Ammon's horn (tissue), 1 donor: Measurements from ENCODE around the gene PHACTR1.
"Not testable (repeated sequence)": the region's sequence is repeated elsewhere in the genome, so short reads cannot be mapped to it uniquely, and the experiment has no call there.

Source experiments
- DNase-seq: peaks from one replicate; pipeline ENCODE4 v3.0.0-alpha.2; 2016; ENCODE audit warnings: low spot score

Gene PHACTR1

DNA sequence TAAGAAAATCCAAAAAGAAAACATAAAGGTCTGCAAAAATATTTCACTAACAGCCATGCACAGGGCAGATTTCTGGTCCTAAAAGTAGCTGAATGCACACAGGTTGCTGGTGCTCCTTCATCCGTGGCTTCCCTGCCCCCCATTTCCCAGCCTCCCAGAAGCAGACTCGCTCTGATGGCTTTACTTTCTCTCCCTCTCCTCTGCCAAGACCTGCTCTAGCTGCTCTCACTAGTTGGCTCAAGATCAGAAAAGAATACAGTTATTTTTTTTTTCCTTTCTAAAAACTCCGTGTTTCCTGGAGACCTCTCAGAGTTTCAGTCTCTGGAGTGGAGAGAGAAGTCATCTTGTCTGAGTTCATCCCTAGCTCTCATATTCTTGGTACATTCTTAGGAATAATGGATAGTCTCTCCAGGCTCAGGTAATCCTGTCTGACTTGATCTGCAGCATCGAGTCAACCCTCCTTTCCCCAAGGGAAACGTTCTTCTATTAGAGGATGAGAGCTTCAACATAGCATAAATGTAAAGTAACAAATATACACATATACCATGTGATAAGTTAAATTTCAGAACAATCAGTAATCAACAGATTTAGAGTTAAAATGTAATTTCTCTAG is 397.5 kb downstream of the PHACTR1 start:
- DNase-seq, result no peak

DNA sequence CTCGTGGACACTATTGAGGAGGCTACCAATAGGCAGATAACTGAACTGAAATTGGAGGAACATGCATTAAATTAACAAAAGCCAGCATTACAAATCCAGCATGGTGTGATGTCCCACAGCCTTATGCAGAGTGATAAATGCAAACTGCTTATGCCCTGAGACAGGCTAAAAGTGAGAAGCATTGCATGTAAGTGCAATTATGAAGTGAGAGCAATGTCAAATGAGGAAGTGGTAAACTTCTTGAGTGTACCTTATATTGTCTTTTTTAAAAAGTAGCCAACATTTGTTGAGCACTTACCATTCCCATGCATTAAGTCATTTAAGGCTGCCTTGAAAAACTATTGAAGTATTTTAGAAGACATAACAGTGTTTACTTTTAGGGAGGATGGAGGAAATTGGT is 399.6 kb downstream of the PHACTR1 start:
- no peak for DNase-seq

DNA sequence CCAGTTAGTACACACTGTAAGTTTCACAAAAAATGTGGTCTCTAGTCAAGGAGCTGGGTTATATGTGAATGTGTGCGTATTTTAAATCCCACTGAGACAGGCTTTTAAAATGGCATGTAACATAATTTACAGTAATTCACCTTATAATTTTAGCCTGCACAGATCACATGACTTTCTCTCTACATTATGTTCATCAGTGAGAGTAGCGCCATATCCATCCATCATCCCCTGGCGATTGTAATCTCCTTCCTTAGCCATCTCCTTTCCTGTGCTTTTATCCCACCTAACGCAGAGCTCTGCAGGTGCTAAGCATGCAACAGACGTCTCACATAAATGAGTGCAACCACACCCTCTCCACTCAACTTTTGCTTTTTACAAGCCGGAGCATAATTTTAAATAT is 401.0 kb downstream of the PHACTR1 start:
- DNase-seq, result no peak

DNA sequence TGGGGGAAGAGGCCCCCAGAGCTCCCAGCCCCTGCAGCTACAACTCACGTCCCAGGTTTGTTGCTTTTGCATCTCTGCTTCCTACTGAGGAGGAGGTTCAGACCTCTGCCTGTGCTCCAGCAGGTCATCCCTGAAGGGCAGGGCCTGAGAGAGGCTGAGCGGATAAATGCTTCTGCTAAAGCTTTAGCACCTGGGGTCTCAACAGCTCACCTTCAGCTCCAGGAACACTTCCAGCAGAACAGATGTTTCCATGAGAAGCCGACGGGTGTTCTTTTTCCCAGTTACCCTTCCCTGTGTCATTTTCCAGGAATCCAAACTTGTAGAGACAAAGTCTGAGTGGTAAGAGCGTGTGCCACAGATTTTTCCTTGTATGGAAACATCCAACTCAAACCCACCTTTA is 403.0 kb downstream of the PHACTR1 start:
- DNase-seq, result no peak

DNA sequence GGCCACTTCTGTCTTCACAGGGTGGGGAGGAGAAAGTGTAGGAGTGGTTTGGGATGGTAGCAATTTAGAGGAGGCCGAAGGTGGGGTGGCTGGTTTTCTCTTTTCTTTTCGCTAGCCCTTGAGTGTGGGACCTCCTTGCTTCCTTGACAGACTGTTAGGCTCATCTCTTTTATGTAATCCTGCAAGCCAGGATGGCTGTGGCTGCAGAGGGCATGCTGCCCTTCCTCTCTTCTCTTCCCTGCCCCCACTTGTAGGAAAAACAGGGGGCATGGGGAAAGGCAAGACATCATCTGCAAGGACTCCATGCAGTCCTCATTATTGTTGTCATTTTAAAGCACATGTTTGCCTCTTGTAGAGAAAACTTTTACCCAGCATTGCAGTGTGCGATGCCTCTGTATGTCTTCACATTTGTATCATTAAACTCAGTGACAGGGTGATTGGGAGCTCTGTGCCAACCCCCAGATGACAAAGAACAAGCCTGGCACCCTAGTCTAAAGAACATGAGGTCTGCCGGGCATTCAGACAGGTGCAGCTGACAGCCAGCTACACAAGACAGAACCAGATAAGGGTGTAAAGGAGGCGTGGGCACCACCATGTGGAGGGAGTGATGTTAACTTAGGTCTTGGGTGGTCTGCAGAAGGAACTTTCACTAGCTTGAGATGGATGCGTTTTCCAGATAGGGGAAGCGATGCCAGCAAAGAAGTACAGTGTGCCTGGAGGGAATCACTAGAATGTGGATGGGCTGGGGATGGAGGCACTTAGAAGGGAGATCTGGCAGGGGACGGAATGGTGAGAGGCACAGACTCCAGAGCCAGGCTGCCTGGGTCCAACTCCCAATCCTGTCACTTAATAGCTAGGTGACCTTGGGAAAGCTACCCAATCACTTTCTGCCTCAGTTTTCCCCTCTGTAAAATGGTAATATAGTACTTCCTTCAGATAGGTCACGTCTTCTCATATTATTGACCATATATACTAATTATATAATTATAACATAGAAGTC is 404.2 kb downstream of the PHACTR1 start:
- no peak for DNase-seq

DNA sequence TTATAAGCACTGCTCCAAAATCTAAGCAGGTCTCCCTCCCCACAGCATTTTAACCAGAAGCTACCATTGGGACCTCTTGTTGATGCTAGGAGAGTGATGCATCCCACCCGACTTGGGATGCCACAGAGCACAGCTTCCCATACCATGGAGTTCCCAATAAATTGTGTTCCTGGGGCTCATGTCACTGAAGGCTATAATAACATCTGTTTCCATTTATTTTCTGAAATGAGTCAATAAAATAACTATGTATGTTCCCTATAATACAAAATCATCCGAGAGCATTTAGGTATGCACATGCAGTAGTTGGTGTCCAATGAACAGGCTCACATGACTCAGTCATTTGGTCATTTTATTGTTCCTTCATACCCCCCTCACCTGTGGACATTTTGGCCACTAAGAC is 407.6 kb downstream of the PHACTR1 start:
- no peak for DNase-seq

DNA sequence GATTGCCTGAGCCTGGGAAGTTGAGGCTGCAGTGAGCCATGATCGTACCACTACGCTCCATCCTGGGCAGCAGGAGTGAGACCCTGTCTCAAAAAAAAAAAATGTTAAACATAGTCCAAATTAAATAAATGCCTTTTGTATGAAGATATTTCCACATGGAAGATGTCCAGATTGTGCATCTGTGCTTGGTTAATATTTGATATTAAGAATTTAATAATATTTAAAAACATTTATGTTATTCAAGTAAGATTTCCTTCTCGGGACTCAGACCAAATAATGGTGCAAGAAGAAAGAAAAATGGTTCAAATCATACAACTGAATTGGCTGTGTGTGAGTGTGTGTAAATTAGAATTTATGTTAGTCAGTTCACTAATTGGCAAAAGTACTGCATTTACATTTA is 409.3 kb downstream of the PHACTR1 start:
- DNase-seq, result no peak

DNA sequence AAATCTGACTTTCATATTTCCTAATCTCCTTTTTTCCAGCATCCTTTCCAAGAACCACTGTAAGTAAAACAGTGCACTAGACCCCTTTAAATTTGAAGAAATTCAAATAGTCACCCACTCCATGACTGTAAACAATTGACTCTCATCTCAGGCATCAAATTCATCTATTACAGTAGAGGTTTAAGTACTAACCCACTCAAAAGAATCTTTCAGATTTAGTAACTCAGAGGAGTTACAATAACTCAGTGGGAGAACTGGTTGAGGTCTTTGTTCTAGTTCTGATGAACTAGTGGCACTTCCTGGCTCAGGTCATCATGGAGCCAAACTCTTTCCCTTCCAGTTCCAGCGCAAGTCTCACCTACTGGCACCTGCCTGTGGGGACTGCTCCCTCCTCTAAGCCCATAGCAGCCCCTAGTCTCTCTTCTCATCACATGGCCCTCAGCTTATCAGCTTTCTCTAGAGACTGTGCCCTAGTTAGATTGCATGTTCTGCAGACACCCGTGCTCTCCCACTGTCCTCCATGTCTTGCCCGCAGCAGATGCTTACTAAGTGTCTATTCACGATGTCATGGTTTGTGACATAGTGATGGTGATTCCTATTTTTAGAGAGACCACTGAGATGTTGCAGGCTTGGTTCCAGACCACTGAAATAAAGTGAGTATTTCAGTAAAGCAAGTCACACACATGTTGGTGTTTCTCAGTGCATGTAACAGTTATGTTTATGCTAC is 415.5 kb downstream of the PHACTR1 start:
- DNase-seq, result no peak

DNA sequence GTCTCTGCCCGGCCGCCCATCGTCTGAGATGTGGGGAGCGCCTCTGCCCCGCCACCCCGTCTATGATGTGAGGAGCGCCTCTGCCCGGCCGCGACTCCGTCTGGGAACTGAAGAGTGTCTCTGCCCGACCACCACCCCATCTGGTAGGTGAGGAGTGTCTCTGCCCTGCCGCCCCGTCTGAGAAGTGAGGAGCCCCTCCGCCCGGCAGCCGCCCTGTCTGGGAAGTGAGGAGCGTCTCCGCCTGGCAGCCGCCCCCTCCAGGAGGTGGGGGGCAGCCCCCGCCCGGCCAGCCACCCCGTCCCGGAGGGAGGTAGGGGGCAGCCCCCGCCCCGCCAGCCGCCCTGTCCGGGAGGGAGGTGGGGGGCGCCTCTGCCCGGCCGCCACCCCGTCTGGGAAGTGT is 417.3 kb downstream of the PHACTR1 start:
- DNase-seq, result not testable (repeated sequence)

DNA sequence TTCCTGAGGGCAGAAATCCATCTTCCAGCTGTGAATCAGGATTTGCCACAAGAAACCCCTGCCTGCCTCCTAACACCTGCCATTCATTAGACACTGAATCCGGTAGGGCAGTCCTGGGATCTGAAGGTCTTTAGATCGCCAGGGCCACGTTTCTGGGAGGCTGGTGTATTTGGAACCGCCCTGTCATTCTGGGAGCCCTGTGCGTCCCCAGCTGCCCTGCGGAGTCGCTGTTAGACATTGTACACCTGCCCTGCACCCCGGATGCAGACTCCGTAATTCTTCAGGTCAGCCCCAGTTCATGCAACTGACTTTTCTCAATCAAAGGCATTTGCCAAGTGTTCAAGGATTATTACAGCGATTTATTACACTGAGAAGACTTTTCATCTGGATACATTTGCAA is 418.6 kb downstream of the PHACTR1 start:
- DNase-seq, result no peak

DNA sequence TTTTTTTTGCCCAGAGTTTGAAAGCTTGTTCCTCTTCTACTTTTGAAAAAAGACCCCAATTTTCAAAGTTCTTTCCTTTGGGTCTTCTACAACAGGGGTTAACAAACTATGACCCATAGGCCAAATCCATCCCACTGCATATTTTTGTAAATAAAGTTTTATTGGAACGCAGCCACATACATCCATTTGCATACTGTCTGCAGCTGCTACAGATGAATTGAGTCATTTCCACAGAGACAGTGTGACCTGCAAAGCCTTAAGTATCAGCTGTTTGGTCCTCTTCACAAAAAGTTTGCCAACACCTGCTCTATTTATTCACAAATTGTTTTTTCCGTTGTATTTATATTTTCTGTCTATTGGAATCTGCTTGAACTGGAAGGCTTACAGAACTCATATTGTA is 422.6 kb downstream of the PHACTR1 start:
- DNase-seq, result no peak

DNA sequence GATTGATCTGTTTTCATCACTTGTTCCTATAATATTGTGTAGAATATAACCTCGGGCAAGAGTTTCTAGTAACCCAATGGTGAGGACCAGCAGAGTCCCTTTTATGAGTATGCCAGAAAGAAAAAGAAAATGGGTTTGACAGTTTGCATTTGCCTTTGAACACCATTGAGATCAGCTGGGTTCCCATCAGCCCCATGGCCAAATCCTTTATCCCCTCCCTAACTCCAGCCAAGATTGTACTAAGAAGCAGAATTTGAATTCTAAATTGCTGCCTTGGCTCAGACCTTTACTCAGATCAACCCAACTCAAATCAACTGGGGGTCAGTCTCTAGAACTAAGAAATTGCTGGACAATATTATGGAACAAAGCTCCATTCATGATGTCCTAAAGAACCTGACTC is 424.4 kb downstream of the PHACTR1 start:
- DNase-seq, result peak; percentile 30

DNA sequence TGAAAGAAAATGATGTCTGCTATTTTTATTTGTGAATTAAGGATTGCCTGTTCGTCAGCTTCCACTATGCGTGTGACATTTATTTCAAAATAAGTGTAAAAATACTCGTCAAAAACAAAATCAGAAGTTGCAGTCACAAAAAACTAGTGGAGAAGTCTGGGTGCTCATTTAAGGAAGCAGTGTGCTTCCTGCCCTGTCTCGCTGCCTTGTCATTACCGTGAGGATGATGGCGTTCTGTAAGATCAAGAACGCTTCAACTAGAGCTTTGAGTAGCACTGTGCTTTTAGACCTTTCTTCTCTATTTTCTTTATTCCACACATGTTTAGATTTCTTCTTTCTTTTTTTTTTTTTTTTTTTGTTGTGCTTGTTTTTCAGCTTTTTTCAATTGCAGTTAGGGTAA is 424.8 kb downstream of the PHACTR1 start:
- peak; percentile 22 for DNase-seq

DNA sequence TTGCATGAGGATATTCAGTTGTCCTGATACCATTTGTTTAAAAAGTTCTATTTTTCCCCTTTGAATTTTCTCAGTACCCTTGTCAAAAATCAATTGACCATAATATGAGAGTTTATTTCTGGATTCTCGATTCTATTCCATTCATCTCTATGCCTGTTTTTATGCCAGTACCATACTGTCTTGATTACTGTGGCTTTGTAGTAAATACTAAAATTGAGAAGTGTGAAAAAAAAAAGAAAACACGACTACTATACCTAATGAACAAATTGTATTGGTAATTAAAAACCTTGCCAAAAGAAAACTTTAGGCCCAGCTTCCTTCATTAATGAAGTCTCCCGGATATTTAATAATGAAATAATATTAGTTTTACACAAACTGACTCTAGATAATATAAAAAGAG is 426.0 kb downstream of the PHACTR1 start:
- no peak for DNase-seq

DNA sequence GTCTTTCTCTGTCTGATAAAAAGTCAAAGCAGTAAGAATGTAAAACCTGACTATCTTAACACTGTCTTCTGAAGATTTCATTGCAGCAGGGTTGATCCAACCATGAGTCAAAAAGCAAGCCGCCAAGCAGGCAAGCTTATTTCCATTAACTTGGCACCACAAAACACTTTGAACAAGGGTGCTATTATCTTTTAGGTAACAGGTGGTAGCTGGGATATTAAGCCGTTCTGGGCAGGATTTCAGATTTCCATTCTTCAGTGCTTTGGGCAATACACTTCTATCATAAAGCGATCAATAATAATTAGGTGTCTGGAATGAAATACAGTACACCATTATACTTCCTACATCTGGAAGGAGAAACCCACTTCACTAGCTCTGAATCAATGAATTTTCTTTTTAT is 429.9 kb downstream of the PHACTR1 start:
- DNase-seq, result no peak

DNA sequence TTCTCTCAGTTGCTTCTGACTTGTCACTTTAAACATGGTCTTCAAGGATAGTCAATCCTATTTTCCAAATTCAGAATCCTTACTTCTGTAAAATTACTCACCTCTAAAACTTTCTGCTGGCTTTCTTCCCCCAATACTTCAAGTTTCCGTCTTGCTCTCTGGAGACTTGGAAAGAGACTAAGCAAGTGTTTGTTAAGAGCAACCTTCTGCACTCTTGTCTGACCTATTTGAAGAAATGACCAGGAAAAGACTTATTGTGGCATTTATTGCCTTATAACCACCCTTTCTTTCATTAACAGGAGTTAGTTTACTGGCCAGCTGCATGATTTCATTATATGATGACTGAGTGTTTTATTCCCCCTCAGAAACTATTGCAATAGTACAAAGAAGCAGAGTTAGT is 430.8 kb downstream of the PHACTR1 start:
- DNase-seq, result no peak

DNA sequence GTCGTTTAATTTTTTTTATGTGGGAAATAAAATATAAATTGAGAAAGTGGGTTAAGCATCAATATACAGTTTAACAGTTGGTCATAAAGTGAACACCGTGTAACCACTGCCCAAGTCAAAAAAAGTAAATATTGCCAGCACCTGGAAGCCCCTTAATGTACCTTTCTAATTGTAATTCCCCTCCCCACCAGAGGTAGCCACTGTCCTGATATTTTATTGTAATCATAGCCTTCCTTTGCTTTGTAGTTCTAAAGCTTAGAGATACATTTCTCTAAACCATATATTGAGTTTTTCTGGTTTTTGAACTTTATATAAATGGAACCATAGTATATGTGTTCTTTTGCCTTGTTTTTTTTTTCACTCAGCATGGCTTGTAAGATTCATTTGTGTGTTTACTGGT is 431.2 kb downstream of the PHACTR1 start:
- DNase-seq, result no peak

DNA sequence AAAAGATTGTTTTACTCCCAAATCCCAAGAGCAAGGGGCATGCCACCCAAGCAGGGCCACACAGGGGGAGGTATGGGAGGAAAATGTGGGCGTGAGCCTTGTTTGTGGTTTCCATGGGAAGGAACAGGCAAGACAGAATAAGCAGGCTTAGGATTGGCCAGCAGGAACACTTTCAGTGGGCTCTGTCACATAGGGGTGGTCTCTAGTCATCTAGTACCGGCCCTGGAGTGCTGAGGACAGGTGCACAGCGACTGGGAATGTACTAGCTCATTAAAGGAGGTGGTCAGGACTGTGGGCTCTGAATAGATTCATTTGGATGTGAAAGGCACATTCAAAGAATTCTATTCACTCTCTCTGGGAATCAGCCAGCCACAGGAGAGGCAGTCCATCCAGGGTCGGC is 436.2 kb downstream of the PHACTR1 start:
- no peak for DNase-seq

DNA sequence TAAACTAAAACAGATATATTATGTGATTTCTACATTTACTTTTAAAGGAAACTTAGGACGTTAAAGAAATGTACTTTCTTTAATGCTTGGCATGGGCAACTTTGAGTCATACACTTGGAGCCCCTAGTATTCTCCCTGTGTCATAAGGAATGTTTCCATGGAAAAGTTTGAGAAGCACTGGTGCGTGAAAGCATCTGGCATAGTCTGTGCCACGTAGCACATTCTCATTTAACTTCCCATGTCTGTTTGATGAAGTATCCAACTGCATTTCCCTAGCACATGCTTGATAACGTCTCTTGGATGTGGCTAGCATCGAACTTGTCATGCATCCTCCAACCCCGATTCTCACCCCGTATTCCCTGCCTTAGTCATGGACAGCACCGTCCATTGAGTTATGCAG is 439.8 kb downstream of the PHACTR1 start:
- DNase-seq, result no peak

DNA sequence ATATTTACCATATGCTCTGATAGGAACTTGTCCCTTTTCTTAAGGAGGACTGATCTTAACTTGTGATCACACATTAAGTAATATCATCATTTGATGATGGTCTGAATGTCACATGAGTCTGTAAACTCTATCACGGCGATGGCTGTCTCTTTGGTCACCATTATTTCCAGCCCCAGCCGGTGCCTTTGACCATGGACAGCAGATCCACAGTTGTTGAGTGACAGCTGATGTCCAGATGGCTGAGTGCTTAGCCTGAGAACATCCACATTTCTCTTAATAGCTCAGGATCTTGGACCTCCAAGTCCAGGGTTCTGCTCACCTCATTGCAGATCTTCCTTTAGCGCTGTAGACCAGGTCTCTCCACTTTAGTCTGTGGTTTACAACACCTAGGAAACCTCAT is 440.7 kb downstream of the PHACTR1 start:
- DNase-seq, result no peak

DNA sequence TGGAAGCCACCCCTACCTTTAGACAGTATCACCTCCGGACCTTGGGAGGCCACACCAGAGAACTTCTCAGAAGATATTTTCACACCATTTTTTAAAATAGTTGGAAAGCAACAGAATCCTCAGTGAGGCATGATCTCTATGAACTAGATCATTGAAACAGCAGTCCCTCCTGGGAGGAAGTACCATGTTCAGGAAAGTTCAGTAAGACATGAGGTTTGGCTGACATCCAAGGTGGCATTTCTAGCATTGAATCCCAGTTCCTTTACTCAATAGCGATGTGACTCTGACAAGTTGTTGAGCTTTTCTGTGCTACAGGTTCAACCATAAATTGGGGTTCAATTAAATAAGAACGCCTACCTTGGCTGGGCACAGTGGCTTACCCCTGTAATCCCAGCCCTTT is 442.7 kb downstream of the PHACTR1 start:
- DNase-seq, result no peak

DNA sequence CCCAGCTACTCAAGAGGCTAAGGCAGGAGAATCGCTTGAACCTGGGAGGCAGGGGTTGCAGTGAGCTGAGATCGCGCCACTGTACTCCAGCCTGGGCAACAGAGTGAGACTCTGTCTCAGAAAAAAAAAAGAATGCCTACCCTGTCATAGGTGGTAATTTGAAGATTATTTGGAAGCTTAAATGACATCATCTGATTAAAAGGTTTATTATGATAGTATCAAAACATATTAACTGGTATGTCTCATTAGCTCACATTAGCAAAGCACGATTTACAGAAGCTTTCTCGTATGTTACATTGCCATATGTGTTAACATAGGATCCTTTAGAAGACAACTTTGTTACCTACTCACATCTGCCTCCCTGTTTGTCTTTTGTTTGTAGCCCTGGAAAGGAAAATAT is 443.3 kb downstream of the PHACTR1 start:
- DNase-seq, result not testable (repeated sequence)
